PC-9 (cell line): ENCODE measurements around the gene GLI1. TPM values are rescaled to one million over a fixed set of nuclear protein-coding genes. Genes with fewer than 3 reads are reported as not detected.

Source experiments
- BruUV-seq: library from RNA; stranded (reverse); fragments of 400-500 nt; replicated peaks from 2 replicates; lab custom pipeline; 2021; lab: Mats Ljungman, UMichigan
- CTCF ChIA-PET: fragments of 300-600 bp; sonication (Branson Sonifier 250); formaldehyde crosslinking; loops from one replicate; lab custom pipeline; 2022; ENCODE audit warnings: antibody characterized with exemption; lab: Charles Lee
- POLR2A ChIA-PET: fragments of 300-600 bp; sonication (Branson Sonifier 250); formaldehyde crosslinking; loops from one replicate; lab custom pipeline; 2022; ENCODE audit warnings: antibody characterized with exemption; ENCODE audit not compliant: unreplicated experiment; lab: Charles Lee
- DNase-seq, 2 experiments: peaks; one replicate each; pipeline versions ENCODE4 v3.0.0 to v3.0.0-alpha.2; 2015 to 2022; ENCODE audit warnings: mixed read lengths in 1 of 2
- H2AFZ ChIP-seq: fragments of 200-600 bp; sonication (generic); 2 replicates; pipeline ENCODE4 v1.8.1; 2017; ENCODE audit warnings: antibody characterized with exemption
- H3F3A ChIP-seq: fragments of 200-600 bp; sonication (generic); 2 replicates; pipeline ENCODE4 v1.8.1; 2017; ENCODE audit warnings: antibody characterized with exemption, mild to moderate bottlenecking, low read depth; ENCODE audit not compliant: insufficient read depth
- H3K27ac ChIP-seq: fragments of 200-600 bp; sonication (generic); 2 replicates; pipeline ENCODE4 v1.6.1; 2016; ENCODE audit warnings: mixed run types
- H3K27me3 ChIP-seq: fragments of 200-600 bp; sonication (generic); 2 replicates; pipeline ENCODE4 v1.6.1; 2016; ENCODE audit warnings: low read depth, mixed run types; ENCODE audit not compliant: insufficient read depth
- H3K36me3 ChIP-seq: fragments of 200-600 bp; sonication (generic); 2 replicates; pipeline ENCODE4 v1.6.1; 2016; ENCODE audit warnings: low read depth, mixed run types
- H3K4me1 ChIP-seq: fragments of 200-600 bp; sonication (generic); replicated peaks from 2 replicates; pipeline ENCODE4 v1.6.1; 2016; ENCODE audit warnings: mixed run types; ENCODE audit not compliant: insufficient read depth
- H3K4me2 ChIP-seq: fragments of 200-600 bp; sonication (generic); 2 replicates; pipeline ENCODE4 v1.6.1; 2017; ENCODE audit warnings: mixed run types
- H3K4me3 ChIP-seq: fragments of 200-600 bp; sonication (generic); 2 replicates; pipeline ENCODE4 v1.6.1; 2016; ENCODE audit warnings: mixed run types
- H3K79me2 ChIP-seq: fragments of 200-600 bp; sonication (generic); 2 replicates; pipeline ENCODE4 v1.6.1; 2017; ENCODE audit warnings: low read depth, mixed run types
- H3K9me2 ChIP-seq: fragments of 200-600 bp; sonication (generic); 2 replicates; pipeline ENCODE4 v1.8.1; 2017; ENCODE audit warnings: mild to moderate bottlenecking; ENCODE audit not compliant: insufficient read depth
- H3K9me3 ChIP-seq: fragments of 200-600 bp; sonication (generic); 2 replicates; pipeline ENCODE4 v1.8.1; 2016; ENCODE audit warnings: low read depth; ENCODE audit not compliant: insufficient read depth
- H4K20me1 ChIP-seq: fragments of 200-600 bp; sonication (generic); 2 replicates; pipeline ENCODE4 v1.8.1; 2017; ENCODE audit not compliant: insufficient read depth
- EZH2 ChIP-seq: fragments of 200-600 bp; sonication (generic); IDR thresholded peaks from 2 replicates; pipeline ENCODE4 v1.8.0; 2017; ENCODE audit warnings: antibody characterized with exemption, low read depth
- intact Hi-C: fragments of 100-400 bp; cut with micrococcal nuclease; formaldehyde crosslinking; loops from one replicate; pipeline ENCODE4 v1.10.0; 2022; ENCODE audit not compliant: unreplicated experiment
- total RNA-seq: library from RNA; stranded (reverse); gene quantifications from 2 replicates; pipeline ENCODE4 v1.2.3, GENCODE V29; 2021
- TF ChIP-seq, protein P1 (sequence below): fragments of 200-600 bp; sonication (generic); conservative IDR thresholded peaks from 2 replicates; pipeline ENCODE4 v1.6.1; 2017; ENCODE audit warnings: mixed run types, antibody characterized with exemption, mild to moderate bottlenecking, moderate library complexity

GLI1 gene
- total RNA-seq, 1 experiment from 2014 or later: not detected

DNA sequence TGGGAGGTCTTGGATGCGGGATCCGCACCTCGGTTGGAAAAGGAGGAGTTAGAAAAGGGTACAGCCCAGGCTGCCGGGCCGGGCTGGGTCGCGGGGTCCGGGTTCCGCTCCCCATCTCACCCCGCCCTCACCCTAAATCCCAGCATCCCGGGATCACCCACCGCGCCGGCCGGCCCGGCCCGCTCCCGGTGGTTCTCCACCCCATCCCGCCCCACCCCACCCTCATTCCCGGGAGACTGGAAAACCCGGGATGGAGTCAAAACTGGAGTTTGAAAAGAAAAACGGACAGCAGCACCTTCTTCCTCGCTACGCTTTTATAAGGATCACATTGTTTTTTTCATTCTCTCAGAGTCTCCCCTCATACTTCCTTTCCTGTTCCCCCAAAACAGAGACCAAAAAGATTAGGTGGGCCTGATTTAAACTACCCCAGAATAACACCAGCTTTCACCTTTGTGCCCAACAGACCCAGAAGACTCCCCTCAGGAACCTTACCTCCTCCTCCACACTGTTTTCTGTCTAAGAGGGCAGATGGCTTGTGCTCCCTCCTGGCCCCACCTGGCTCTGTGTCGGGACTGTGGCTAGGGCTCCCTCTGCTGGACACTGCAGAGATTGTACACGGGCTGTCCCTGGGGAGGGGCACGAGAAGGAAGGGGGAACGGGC lies 2.8 kb downstream of the GLI1 start:
- BruUV-seq: no TSS peak
- CTCF ChIA-PET: no interaction called here
- no peaks in the 10 kb centered on the region for H3K36me3 ChIP-seq
- H3F3A ChIP-seq: no peaks in the 10 kb centered on the region
- POLR2A ChIA-PET: no interaction called here
- TF ChIP-seq, protein P1, sequence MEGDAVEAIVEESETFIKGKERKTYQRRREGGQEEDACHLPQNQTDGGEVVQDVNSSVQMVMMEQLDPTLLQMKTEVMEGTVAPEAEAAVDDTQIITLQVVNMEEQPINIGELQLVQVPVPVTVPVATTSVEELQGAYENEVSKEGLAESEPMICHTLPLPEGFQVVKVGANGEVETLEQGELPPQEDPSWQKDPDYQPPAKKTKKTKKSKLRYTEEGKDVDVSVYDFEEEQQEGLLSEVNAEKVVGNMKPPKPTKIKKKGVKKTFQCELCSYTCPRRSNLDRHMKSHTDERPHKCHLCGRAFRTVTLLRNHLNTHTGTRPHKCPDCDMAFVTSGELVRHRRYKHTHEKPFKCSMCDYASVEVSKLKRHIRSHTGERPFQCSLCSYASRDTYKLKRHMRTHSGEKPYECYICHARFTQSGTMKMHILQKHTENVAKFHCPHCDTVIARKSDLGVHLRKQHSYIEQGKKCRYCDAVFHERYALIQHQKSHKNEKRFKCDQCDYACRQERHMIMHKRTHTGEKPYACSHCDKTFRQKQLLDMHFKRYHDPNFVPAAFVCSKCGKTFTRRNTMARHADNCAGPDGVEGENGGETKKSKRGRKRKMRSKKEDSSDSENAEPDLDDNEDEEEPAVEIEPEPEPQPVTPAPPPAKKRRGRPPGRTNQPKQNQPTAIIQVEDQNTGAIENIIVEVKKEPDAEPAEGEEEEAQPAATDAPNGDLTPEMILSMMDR: peak; percentile 92
- TF ChIP-seq EZH2: no peak
- H3K4me2 ChIP-seq: peak overlapping the region; percentile 99
- peak; percentile 74 to 88 for DNase-seq
- H3K27ac ChIP-seq: no peak overlapping the region
- no peaks in the 10 kb centered on the region for H3K9me3 ChIP-seq
- H3K27me3 ChIP-seq: peaks cover 62% of the 10 kb centered on the region
- H2AFZ ChIP-seq: peak overlapping the region; percentile 77
- peaks cover 23% of the 10 kb centered on the region for H3K4me1 ChIP-seq
- H3K79me2 ChIP-seq: no peaks in the 10 kb centered on the region
- intact Hi-C loops: loop anchor here (2.0 to 5.0 kb wide), 2 partner anchors 170 to 230 kb away; partner anchors contain the start of gene B4GALNT1
- no peaks in the 10 kb centered on the region for H3K9me2 ChIP-seq
- no peaks in the 10 kb centered on the region for H4K20me1 ChIP-seq
- H3K4me3 ChIP-seq: peak overlapping the region; percentile 57

DNA sequence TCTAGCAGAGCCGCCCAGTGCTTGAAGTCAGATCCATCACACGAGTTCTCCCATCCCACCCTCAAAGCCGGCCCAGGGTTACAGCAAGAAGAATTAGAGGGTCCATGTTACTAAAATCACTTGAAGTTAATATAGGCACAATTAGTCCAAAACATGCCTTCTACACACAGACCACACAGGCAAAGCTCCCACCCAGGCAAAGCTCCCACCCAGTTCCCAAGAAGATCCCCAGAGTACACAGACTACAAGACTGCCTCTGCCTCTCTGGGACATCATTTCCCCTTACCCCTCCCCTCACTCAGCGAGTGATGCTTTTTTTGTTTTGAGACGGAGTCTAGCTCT lies 3.3 kb downstream of the GLI1 start:
- TF ChIP-seq EZH2: no peak
- TF ChIP-seq, protein P1: peak; percentile 22; the same call in 1 of the 2 replicates
- H3K36me3 ChIP-seq: no peaks in the 10 kb centered on the region
- H3K27ac ChIP-seq: no peak overlapping the region
- no peaks in the 10 kb centered on the region for H3K9me2 ChIP-seq
- no peaks in the 10 kb centered on the region for H3F3A ChIP-seq
- intact Hi-C loops: loop anchor here (2.0 to 5.0 kb wide), 2 partner anchors 169 to 230 kb away; partner anchors contain the start of gene B4GALNT1
- DNase-seq: no peak
- H4K20me1 ChIP-seq: no peaks in the 10 kb centered on the region
- peaks cover 18% of the 10 kb centered on the region for H3K4me1 ChIP-seq
- peaks cover 67% of the 10 kb centered on the region for H3K27me3 ChIP-seq
- no peak overlapping the region for H3K4me3 ChIP-seq
- POLR2A ChIA-PET: no interaction called here
- no TSS peak for BruUV-seq
- CTCF ChIA-PET: no interaction called here
- no peak overlapping the region for H2AFZ ChIP-seq
- peak overlapping the region; percentile 99; the same call in 1 of the 2 replicates for H3K4me2 ChIP-seq
- no peaks in the 10 kb centered on the region for H3K9me3 ChIP-seq
- no peaks in the 10 kb centered on the region for H3K79me2 ChIP-seq

DNA sequence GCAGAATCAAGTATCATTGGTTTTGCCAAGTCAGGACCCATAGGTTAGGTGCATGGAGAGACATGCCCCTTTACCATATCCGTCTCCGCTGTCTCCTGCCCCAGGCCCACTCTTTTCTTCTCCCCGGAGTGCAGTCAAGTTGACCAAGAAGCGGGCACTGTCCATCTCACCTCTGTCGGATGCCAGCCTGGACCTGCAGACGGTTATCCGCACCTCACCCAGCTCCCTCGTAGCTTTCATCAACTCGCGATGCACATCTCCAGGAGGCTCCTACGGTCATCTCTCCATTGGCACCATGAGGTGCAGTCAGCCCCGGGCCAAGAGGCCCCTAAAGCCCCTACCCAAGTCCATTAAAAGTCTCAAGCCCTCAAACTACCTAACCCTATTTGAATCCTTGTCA lies 5.0 kb downstream of the GLI1 start:
- intact Hi-C loops: loop anchor here (5.0 kb wide), 1 partner anchor 168 kb away; the partner anchor contains the start of gene B4GALNT1
- TF ChIP-seq EZH2: no peak
- TF ChIP-seq, protein P1: no peak
- CTCF ChIA-PET: no interaction called here
- no peaks in the 10 kb centered on the region for H3K36me3 ChIP-seq
- POLR2A ChIA-PET: no interaction called here
- DNase-seq: no peak
- H2AFZ ChIP-seq: no peak overlapping the region
- no peak overlapping the region for H3K27ac ChIP-seq
- H3F3A ChIP-seq: no peaks in the 10 kb centered on the region
- peaks cover 8% of the 10 kb centered on the region; the same call in 1 of the 2 replicates for H3K4me1 ChIP-seq
- H3K9me3 ChIP-seq: no peaks in the 10 kb centered on the region
- no peaks in the 10 kb centered on the region for H4K20me1 ChIP-seq
- no peak overlapping the region for H3K4me2 ChIP-seq
- H3K9me2 ChIP-seq: no peaks in the 10 kb centered on the region
- no peaks in the 10 kb centered on the region for H3K79me2 ChIP-seq
- H3K27me3 ChIP-seq: peaks cover 83% of the 10 kb centered on the region
- H3K4me3 ChIP-seq: no peak overlapping the region
- no TSS peak for BruUV-seq
